ENCODE data around the gene TRAIP.
"Not testable (repeated sequence)": the region's sequence is repeated elsewhere in the genome, so short reads cannot be mapped to it uniquely, and the experiment has no call there.

TRAIP gene

DNA sequence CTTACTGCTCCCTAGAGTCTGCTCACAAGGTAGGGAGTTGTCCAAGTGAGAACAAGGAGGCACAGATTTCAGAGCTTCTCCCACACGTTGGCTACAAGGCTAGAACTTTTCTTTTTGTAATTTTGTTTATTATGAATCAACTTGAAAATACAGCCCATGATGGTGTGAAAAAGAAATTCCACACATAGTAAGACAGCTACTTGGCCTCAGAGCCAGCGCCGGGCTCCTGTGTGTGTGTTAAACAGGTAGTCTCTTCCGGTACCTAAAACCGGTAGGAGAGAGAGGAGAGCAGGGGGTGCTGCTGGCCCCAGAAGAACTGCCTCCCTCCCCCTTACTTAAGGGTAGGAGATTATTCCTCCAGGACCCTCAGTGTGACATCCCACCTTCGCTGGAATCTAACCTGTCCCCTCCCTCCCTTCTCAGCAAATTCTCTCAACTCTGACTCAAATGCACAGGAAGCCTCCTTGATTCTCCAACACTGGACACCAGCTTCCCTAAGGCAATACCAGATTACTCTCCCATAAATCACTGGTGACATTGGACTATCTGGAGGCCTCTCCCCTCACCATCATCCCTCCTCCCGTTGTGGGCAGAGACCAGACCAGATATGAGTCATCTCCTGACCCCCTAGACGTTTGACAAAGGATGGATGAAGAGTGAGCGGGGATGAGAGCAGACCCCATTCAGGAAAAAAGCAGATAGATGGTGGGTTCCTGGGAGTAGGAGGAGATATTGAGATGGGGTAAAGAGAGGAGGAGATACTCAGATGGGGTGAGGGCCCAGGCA lies 65.5 kb downstream of the TRAIP start:
- Histone ChIP-seq H3K36me3 (ENCODE audit: insufficient read depth, low read length) (no peaks in the 10 kb centered on the region), H3K79me2 (ENCODE audit: control insufficient read depth, insufficient read depth, low read length, unreplicated experiment) (peaks cover 4% of the 10 kb centered on the region), H2AFZ (ENCODE audit: low read length, unreplicated experiment) (no peak overlapping the region), H3K27me3 (ENCODE audit: insufficient read depth, low read length) (no peaks in the 10 kb centered on the region), H3K4me3 (ENCODE audit: low read depth, low read length) (no peak overlapping the region), H3K4me1 (ENCODE audit: control insufficient read depth, insufficient read depth, low read length, unreplicated experiment) (peaks cover 8% of the 10 kb centered on the region), H3K27ac (ENCODE audit: low read depth, low read length) (no peak overlapping the region)

DNA sequence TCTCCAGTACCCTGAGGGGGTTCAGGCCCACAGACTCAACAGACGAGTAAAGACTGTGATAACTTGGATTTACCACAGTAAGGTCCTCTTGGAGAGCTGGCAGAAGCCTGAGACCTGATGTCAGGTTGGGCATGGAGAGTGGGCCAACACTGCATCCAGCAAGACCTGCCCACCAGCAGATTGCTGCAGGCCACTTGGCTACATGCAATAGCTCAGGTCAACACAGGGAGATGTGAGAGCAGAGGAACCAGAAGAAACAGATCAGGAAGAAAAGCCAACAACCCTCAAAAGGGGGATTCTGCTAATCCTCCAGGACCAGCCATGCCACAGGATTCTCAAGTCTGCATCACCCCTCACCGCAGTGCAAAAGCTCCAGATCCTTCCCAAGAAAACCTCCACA lies 68.3 kb downstream of the TRAIP start:
- no peak overlapping the region for H2AFZ ChIP-seq (ENCODE audit: low read length, unreplicated experiment)
- H3K27me3 ChIP-seq (ENCODE audit: insufficient read depth, low read length), result no peaks in the 10 kb centered on the region
- no peak overlapping the region for H3K4me3 ChIP-seq (ENCODE audit: low read depth, low read length)

DNA sequence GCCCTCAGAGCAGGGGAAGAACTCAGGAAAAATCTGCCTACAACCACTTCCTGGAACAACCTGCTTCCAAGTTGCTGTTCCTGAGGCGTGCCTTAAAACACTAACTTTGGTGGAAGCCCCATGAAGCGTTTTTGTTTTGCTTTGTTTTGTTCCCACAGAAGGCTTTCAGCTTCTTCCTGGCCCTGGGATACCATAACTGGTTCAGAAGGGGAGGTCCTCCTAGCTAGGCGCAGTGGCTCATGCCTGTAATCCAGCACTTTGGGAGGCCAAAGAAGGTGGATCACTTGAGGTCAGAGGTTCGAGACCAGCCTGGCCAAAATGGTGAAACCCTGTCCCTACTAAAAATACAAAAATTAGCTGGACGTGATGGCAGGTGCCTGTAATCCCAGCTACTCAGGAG lies 68.8 kb downstream of the TRAIP start:
- Histone ChIP-seq H3K27me3 (ENCODE audit: insufficient read depth, low read length) (no peaks in the 10 kb centered on the region), H3K4me1 (ENCODE audit: control insufficient read depth, insufficient read depth, low read length, unreplicated experiment) (peaks cover 11% of the 10 kb centered on the region)

More for the DNA sequence above, 68.3 kb downstream of the TRAIP start:
- Histone ChIP-seq H3K79me2 (ENCODE audit: control insufficient read depth, insufficient read depth, low read length, unreplicated experiment) (peaks cover 30% of the 10 kb centered on the region), H3K4me1 (ENCODE audit: control insufficient read depth, insufficient read depth, low read length, unreplicated experiment) (peaks cover 11% of the 10 kb centered on the region), H3K27ac (ENCODE audit: low read depth, low read length) (no peak overlapping the region), H3K36me3 (ENCODE audit: insufficient read depth, low read length) (no peaks in the 10 kb centered on the region)

DNA sequence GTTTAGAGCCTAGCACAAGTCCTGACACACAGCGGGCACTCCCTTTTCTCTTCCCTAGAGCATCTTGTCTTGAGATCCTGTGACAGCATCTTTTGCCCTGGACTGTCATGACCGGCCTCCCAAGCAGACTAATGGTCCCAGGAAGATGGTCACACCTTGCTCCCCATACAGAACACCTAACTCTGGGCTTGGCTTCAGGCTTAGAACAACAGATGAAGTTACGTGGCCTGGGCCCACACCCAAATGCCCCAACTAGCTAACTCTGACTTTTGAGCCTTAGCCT lies 69.2 kb downstream of the TRAIP start:
- Histone ChIP-seq H2AFZ (ENCODE audit: low read length, unreplicated experiment) (peak overlapping the region; percentile 61), H3K36me3 (ENCODE audit: insufficient read depth, low read length) (no peaks in the 10 kb centered on the region), H3K27ac (ENCODE audit: low read depth, low read length) (peak overlapping the region; percentile 73), H3K27me3 (ENCODE audit: insufficient read depth, low read length) (no peaks in the 10 kb centered on the region), H3K4me3 (ENCODE audit: low read depth, low read length) (peak overlapping the region; percentile 86), H3K79me2 (ENCODE audit: control insufficient read depth, insufficient read depth, low read length, unreplicated experiment) (peaks cover 38% of the 10 kb centered on the region), H3K4me1 (ENCODE audit: control insufficient read depth, insufficient read depth, low read length, unreplicated experiment) (peaks cover 11% of the 10 kb centered on the region)

More for the DNA sequence above, 68.8 kb downstream of the TRAIP start:
- peaks cover 34% of the 10 kb centered on the region for H3K79me2 ChIP-seq (ENCODE audit: control insufficient read depth, insufficient read depth, low read length, unreplicated experiment)
- no peak overlapping the region for H3K27ac ChIP-seq (ENCODE audit: low read depth, low read length)
- H3K4me3 ChIP-seq (ENCODE audit: low read depth, low read length), result no peak overlapping the region
- H3K36me3 ChIP-seq (ENCODE audit: insufficient read depth, low read length), result no peaks in the 10 kb centered on the region
- no peak overlapping the region for H2AFZ ChIP-seq (ENCODE audit: low read length, unreplicated experiment)

DNA sequence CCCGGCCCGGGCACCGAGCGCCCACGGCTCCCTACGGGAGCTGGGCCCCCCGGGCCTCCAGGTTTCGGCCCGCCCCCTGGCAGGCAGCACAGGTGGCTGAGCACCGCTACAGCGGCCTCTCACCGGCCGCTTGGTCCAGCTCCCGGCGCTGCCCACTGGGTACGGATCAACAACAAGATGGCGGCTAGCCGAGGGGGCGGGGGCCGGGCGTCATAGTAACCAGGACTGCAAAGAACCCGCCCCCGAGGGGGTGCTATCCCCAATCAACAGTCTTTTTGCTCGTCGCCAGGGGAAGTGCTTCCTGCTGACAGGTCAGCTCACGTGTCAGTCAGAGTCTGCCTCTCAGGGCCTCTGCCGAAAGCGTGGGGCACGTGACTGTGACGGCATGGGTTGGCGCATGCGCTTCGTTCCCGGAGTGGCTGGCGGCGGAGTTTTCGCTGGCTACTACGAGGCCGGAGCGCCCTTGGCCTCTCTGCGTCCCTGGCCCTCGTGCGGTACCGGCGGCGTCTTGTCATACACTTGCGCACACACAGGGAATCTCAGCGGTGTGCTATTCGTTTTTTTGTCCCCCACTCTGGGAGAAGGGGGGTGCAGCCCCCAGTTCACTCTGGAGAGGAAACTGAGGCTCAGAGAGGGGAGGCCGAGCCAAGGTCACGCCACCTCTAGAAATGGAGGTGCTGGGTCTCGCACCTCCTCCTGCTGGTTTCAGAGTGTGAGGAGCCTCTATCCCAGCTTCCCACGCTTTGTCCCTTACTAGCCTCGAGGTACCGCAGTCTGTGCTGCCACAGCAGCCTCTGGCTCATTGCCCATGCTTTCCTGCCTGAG lies 69.8 kb downstream of the TRAIP start, which contains the start of gene IP6K1:
Gene IP6K1 (minus strand): TSS at position 186 of the 825 bp plus-strand sequence. CDS start 38,502 bp downstream, outside the sequence.
- no peaks in the 10 kb centered on the region for H3K27me3 ChIP-seq (ENCODE audit: insufficient read depth, low read length)
- H3K4me1 ChIP-seq (ENCODE audit: control insufficient read depth, insufficient read depth, low read length, unreplicated experiment), result peaks cover 11% of the 10 kb centered on the region
- H3K4me3 ChIP-seq (ENCODE audit: low read depth, low read length), result peak within 1 kb of the TSS; percentile 86
- no peaks in the 10 kb centered on the region for H3K36me3 ChIP-seq (ENCODE audit: insufficient read depth, low read length)
- H3K27ac ChIP-seq (ENCODE audit: low read depth, low read length), result peak within 1 kb of the TSS; percentile 73
- peaks cover 41% of the 10 kb centered on the region for H3K79me2 ChIP-seq (ENCODE audit: control insufficient read depth, insufficient read depth, low read length, unreplicated experiment)
- H2AFZ ChIP-seq (ENCODE audit: low read length, unreplicated experiment), result peak within 1 kb of the TSS; percentile 64

DNA sequence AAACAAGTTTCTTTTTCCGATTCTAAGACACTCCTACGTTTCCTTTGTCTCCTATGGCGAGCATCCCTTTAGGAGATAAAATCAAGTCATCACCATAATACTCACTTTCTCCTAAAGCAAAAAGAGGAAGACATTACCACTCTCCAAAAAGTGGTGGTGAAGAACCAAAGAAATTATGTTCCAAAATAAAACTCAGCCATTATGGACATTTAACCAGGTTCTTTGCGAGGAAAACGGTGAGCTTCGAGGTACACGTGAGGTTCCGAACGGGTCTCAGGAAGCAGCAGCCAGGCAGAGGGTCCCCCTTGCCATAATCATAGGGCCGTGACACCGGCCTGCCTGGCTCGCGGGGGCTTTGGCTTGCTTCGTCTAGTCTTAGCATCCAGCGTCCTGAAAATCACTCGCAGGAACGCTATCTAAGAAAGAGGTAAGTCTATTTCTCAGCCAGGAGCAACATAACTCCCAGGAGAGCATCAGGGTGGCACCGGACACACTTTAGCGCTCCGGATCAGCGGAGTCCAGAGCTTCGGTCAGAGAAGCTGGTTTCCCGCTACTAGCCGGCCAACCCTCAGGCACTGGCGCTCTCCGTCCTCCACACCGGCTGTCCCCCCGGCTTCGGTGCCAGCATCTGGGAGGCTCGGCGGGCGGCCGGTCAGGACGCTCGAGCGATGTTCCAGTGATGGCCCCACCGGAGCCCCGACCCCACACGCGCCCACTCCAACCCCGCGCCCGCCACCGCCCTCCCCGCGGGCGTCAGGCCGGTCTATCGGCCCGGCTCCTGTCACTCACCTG lies 70.6 kb downstream of the TRAIP start:
- Histone ChIP-seq H3K36me3 (ENCODE audit: insufficient read depth, low read length) (no peaks in the 10 kb centered on the region), H3K79me2 (ENCODE audit: control insufficient read depth, insufficient read depth, low read length, unreplicated experiment) (peaks cover 49% of the 10 kb centered on the region), H3K27ac (ENCODE audit: low read depth, low read length) (peak overlapping the region; percentile 65), H2AFZ (ENCODE audit: low read length, unreplicated experiment) (peak overlapping the region; percentile 64), H3K4me3 (ENCODE audit: low read depth, low read length) (peak overlapping the region; percentile 86), H3K4me1 (ENCODE audit: control insufficient read depth, insufficient read depth, low read length, unreplicated experiment) (peaks cover 11% of the 10 kb centered on the region), H3K27me3 (ENCODE audit: insufficient read depth, low read length) (no peaks in the 10 kb centered on the region)

DNA sequence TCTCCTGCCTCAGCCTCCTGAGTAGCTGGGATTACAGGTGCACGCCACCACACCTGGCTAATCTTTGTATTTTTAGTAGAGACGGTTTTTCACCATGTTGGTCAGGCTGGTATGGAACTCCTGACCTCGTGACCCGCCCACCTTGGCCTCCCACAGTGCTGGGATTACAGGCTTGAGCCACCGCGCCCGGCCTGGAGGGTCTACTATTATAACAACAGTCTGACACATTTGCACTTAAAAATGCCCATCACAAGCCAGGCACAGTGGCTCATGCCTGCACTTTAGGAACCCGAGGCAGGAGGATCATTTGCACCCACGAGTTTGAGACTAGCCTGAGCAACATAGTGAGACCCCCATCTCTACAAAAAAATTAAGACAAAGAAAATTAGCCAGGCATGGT lies 74.1 kb downstream of the TRAIP start:
- not testable (repeated sequence) for H2AFZ ChIP-seq (ENCODE audit: low read length, unreplicated experiment); H3K36me3 ChIP-seq (ENCODE audit: insufficient read depth, low read length); H3K27ac ChIP-seq (ENCODE audit: low read depth, low read length); H3K4me3 ChIP-seq (ENCODE audit: low read depth, low read length); H3K27me3 ChIP-seq (ENCODE audit: insufficient read depth, low read length); H3K4me1 ChIP-seq (ENCODE audit: control insufficient read depth, insufficient read depth, low read length, unreplicated experiment)
- H3K79me2 ChIP-seq (ENCODE audit: control insufficient read depth, insufficient read depth, low read length, unreplicated experiment), result peaks cover 76% of the 10 kb centered on the region

DNA sequence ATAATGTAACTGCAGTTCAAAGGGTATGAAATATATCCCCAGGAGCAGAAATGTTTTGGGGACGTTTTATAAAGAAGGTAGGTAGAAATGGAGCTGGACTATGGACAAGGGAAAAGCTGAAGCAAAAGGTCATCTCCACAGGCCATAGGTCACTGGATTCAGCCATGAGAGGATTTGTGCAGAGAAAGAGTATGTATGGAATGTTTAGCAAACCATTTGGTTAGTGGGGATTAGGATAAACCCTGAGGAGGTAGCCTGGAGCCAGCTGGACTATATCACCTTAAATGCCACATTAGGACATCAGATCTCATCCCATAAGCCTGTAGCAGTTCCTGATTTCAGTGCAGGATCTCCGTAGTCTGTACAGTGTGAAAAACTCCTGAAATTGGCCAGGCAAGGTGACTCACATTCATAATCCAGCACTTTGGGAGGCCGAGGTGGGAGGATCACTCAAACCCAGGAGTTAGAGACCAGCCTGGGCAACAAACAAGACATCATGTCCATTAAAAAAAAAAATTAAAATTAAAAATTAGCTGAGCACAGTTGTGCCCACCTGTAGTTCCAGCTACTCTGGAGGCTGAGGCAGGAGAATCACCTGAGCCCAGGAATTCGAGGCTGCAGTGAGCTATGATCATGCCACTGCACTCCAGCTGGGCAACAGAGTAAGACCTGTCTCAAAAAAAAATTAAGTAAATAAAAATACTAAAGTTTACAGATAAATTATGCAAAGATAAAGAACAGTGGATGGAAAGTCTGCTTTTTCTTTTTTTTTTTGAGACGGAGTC lies 74.8 kb downstream of the TRAIP start:
- H3K4me1 ChIP-seq (ENCODE audit: control insufficient read depth, insufficient read depth, low read length, unreplicated experiment), result peaks cover 4% of the 10 kb centered on the region

DNA sequence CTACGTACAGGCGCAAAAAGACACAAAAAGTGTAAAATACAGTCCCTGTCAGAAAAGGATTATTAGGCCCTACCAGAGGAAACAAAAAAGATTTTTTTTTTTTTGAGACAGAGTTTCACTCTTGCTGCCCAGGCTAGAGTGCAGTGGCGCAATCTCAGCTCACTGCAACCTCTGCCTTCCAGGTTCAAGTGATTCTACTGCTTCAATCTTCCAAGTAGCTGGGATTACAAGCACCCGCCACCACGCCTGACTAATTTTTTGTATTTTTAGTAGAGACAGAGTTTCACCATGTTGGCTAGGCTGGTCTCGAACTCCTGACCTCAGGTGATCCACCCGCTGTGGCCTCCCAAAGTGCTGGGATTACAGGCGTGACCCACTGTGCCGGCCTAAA lies 75.4 kb downstream of the TRAIP start:
- not testable (repeated sequence) for H2AFZ ChIP-seq (ENCODE audit: low read length, unreplicated experiment); H3K4me1 ChIP-seq (ENCODE audit: control insufficient read depth, insufficient read depth, low read length, unreplicated experiment); H3K27ac ChIP-seq (ENCODE audit: low read depth, low read length); H3K4me3 ChIP-seq (ENCODE audit: low read depth, low read length); H3K36me3 ChIP-seq (ENCODE audit: insufficient read depth, low read length); H3K27me3 ChIP-seq (ENCODE audit: insufficient read depth, low read length)
- peaks cover 83% of the 10 kb centered on the region for H3K79me2 ChIP-seq (ENCODE audit: control insufficient read depth, insufficient read depth, low read length, unreplicated experiment)

More for the DNA sequence above, 74.8 kb downstream of the TRAIP start:
- Histone ChIP-seq H3K27me3 (ENCODE audit: insufficient read depth, low read length) (no peaks in the 10 kb centered on the region), H2AFZ (ENCODE audit: low read length, unreplicated experiment) (no peak overlapping the region), H3K79me2 (ENCODE audit: control insufficient read depth, insufficient read depth, low read length, unreplicated experiment) (peaks cover 81% of the 10 kb centered on the region), H3K4me3 (ENCODE audit: low read depth, low read length) (no peak overlapping the region), H3K27ac (ENCODE audit: low read depth, low read length) (no peak overlapping the region), H3K36me3 (ENCODE audit: insufficient read depth, low read length) (peaks cover 3% of the 10 kb centered on the region; the same call in 1 of the 2 replicates)

Data from ACC112 (cell line).